ENCODE results near the gene NODAL.
A peak's percentile ranks its signal among the peaks of the same experiment; 100 is the strongest.

The NODAL gene

GRCh38 chr10:70433581-70434280 is 7.8 kb downstream of the NODAL start:
- DNase-seq (ENCODE audit: low read depth in 2 of 2, low spot score in 1 of 2) = no peak

- DNase-seq (ENCODE audit: low read depth in 2 of 2, low spot score in 1 of 2) = no peak
Measured at GRCh38 chr10:70432561-70433263, 8.8 kb downstream of the NODAL start.

GRCh38 chr10:70432101-70432500 is 9.4 kb downstream of the NODAL start:
- DNase-seq (ENCODE audit: low read depth in 2 of 2, low spot score in 1 of 2) = no peak

- DNase-seq (ENCODE audit: low read depth in 2 of 2, low spot score in 1 of 2) = no peak
Measured at GRCh38 chr10:70430493-70431445, 10.7 kb downstream of the NODAL start.

- no peak for DNase-seq (ENCODE audit: low read depth in 2 of 2, low spot score in 1 of 2)
Measured at GRCh38 chr10:70426823-70427222, 14.7 kb downstream of the NODAL start.

- DNase-seq (ENCODE audit: low read depth in 2 of 2, low spot score in 1 of 2) = no peak
Measured at GRCh38 chr10:70425096-70425495, 16.4 kb downstream of the NODAL start.

- DNase-seq (ENCODE audit: low read depth in 2 of 2, low spot score in 1 of 2) = no peak
Measured at GRCh38 chr10:70424320-70424719, 17.2 kb downstream of the NODAL start.

- no peak for DNase-seq (ENCODE audit: low read depth in 2 of 2, low spot score in 1 of 2)
Measured at GRCh38 chr10:70418713-70419112, 22.8 kb downstream of the NODAL start.

- DNase-seq (ENCODE audit: low read depth in 2 of 2, low spot score in 1 of 2) = no peak
Measured at GRCh38 chr10:70418229-70418628, 23.3 kb downstream of the NODAL start.

- DNase-seq (ENCODE audit: low read depth in 2 of 2, low spot score in 1 of 2) = no peak
Measured at GRCh38 chr10:70417568-70417967, 23.9 kb downstream of the NODAL start.

GRCh38 chr10:70412356-70412755 is 29.1 kb downstream of the NODAL start:
- no peak for DNase-seq (ENCODE audit: low read depth in 2 of 2, low spot score in 1 of 2)

- no peak for DNase-seq (ENCODE audit: low read depth in 2 of 2, low spot score in 1 of 2)
Measured at GRCh38 chr10:70410608-70411007, 30.9 kb downstream of the NODAL start.

GRCh38 chr10:70409772-70410171 is 31.7 kb downstream of the NODAL start:
- DNase-seq (ENCODE audit: low read depth in 2 of 2, low spot score in 1 of 2) = no peak

- no peak for DNase-seq (ENCODE audit: low read depth in 2 of 2, low spot score in 1 of 2)
Measured at GRCh38 chr10:70405037-70405824, 36.2 kb downstream of the NODAL start.

- no peak for DNase-seq (ENCODE audit: low read depth in 2 of 2, low spot score in 1 of 2)
Measured at GRCh38 chr10:70404787-70405036, 36.8 kb downstream of the NODAL start.

- peak; percentile 98 to 100 for DNase-seq (ENCODE audit: low read depth in 2 of 2, low spot score in 1 of 2)
Measured at GRCh38 chr10:70404036-70404786, 37.3 kb downstream of the NODAL start, which contains the start of gene EIF4EBP2. Gene EIF4EBP2, plus strand, starts transcription at chr10:70404145. Its CDS starts 257 bp downstream, at chr10:70404402.

GRCh38 chr10:70403483-70404035 is 37.9 kb downstream of the NODAL start:
- no peak for DNase-seq (ENCODE audit: low read depth in 2 of 2, low spot score in 1 of 2)

- DNase-seq (ENCODE audit: low read depth in 2 of 2, low spot score in 1 of 2) = no peak
Measured at GRCh38 chr10:70399177-70399576, 42.3 kb downstream of the NODAL start.

GRCh38 chr10:70396140-70396539 is 45.3 kb downstream of the NODAL start:
- no peak for DNase-seq (ENCODE audit: low read depth in 2 of 2, low spot score in 1 of 2)

GRCh38 chr10:70391654-70392053 is 49.8 kb downstream of the NODAL start:
- no peak for DNase-seq (ENCODE audit: low read depth in 2 of 2, low spot score in 1 of 2)
